Adrenal gland (tissue), 12 donors: ENCODE data around the gene ANKS1B. TPM values are rescaled to one million over a fixed set of nuclear protein-coding genes. Genes with fewer than 3 reads are reported as not detected.

Experiments used
- DNase-seq, 7 donors: peaks; one replicate each; pipeline ENCODE4 v3.0.0-alpha.2; 2019 to 2020
- H3K27ac ChIP-seq, 5 donors: fragments of 200-600 bp; sonication (generic) in 4 of 5; 1 replicate in 3 of 5; 2 replicates in 2 of 5; pipeline versions ENCODE4 v1.5.1 to v1.8.0; 2016 to 2020; ENCODE audit warnings: mild to moderate bottlenecking in 1 of 5
- H3K27me3 ChIP-seq: fragments of 200-600 bp; 2 replicates; pipeline ENCODE4 v1.8.0; 2021
- H3K36me3 ChIP-seq, 2 donors: fragments of 200-600 bp; replicated peaks in 1 of 2; 1 replicate in 1 of 2; 2 replicates in 1 of 2; pipeline versions ENCODE4 v1.5.1 to v1.8.0; 2018 to 2022
- H3K4me1 ChIP-seq, 2 donors: fragments of 200-600 bp; replicated peaks in 1 of 2; 1 replicate in 1 of 2; 2 replicates in 1 of 2; pipeline versions ENCODE4 v1.5.1 to v1.8.0; 2018 to 2021
- H3K4me3 ChIP-seq, 4 donors: fragments of 200-600 bp; sonication (generic) in 3 of 4; one replicate each; pipeline ENCODE4 v1.5.1; 2016 to 2018
- H3K9me3 ChIP-seq, 3 donors: fragments of 200-600 bp; sonication (generic) in 1 of 3; replicated peaks in 1 of 3; 1 replicate in 2 of 3; 2 replicates in 1 of 3; pipeline versions ENCODE4 v1.5.1 to v1.8.0; 2016 to 2021
- CTCF ChIP-seq, 6 experiments: fragments of 450-650 bp in 4 of 6; fragments of 200-600 bp in 2 of 6; sonication (generic) in 1 of 6; IDR thresholded peaks; 1 replicate in 5 of 6; 2 replicates in 1 of 6; pipeline versions ENCODE4 v1.5.1 to v1.8.0; 2016 to 2021; ENCODE audit warnings: antibody characterized with exemption in 6 of 6, mild to moderate bottlenecking in 2 of 6, moderate library complexity in 1 of 6
- POLR2A ChIP-seq, 2 donors: fragments of 450-650 bp; IDR thresholded peaks; one replicate each; pipeline ENCODE4 v1.6.1; 2017; ENCODE audit warnings: antibody characterized with exemption in 2 of 2, mild to moderate bottlenecking in 2 of 2, moderate library complexity in 1 of 2
- WGBS, 4 donors: extraction: QIAGEN DNeasy Blood & Tissue Kit in 2 of 4; methylation state at CpG; one replicate each; pipeline versions ENCODE4 v1.1.5 to v1.1.7; 2013 to 2017; 5-methylcytosine and 5-hydroxymethylcytosine counted together
- intact Hi-C, 2 donors: fragments of 100-400 bp; cut with DNase I; formaldehyde crosslinking; loops; one replicate each; pipeline versions ENCODE4 v1.14.1 to v1.15.0; 2022 to 2023
- polyA plus RNA-seq, 3 donors: library from polyadenylated mRNA; stranded (reverse); fragments of 200-250 nt in 2 of 3; fragments of 350-450 nt in 1 of 3; fragmentation: Illumina TruSeq in 1 of 3; extraction: RNeasy Lipid Tissue Mini Kit (QIAGEN cat#74804) in 1 of 3; gene quantifications; one replicate each; pipeline ENCODE4 v1.2.3, GENCODE V29; 2013 to 2014
- total RNA-seq, 9 donors: library from RNA; depleted of rRNA in 4 of 9; stranded (reverse); fragments of >200 nt in 4 of 9; fragments of 120-200 nt in 1 of 9; fragmentation: NEBNext Ultra II Directional in 1 of 9; extraction: Animal tissue kit (Norgen Biotek cat#: 25700) in 1 of 9; gene quantifications; one replicate each; pipeline versions ENCODE4 v1.1.0 to v1.2.4, GENCODE V29; 2013 to 2023
- donor health status: healthy with polysubstance abuse.
- donor health status: Bipolar disorder and iron deficiency.
- donor health status: DM: yes; HTN: yes; CAD: no.
- donor health status: DM: no; HTN: no; CAD: no.
- donor health status: DM: no; HTN: no; CAD: no.
- donor health status: DM: yes; HTN: yes; CAD: no.

Gene ANKS1B
- total and polyA plus RNA-seq, 12 donors = 1.3 to 28.1 (median 8.0) TPM

- no peak overlapping the region for H3K4me3 ChIP-seq
- H3K9me3 ChIP-seq = no peaks in the 10 kb centered on the region
- H3K27me3 ChIP-seq = no peaks in the 10 kb centered on the region
- intact Hi-C loops = no loop called here
- H3K36me3 ChIP-seq = no peaks in the 10 kb centered on the region
- no peaks in the 10 kb centered on the region for H3K4me1 ChIP-seq
- no peak overlapping the region for H3K27ac ChIP-seq
- 44 to 55% (median 51%) methylated on average over 1 of the region's 1 CpG for WGBS, 4 donors
- no peak for TF ChIP-seq POLR2A (IDR thresholded peaks at IDR 0.05)
- DNase-seq = no peak
These were observed 488.9 kb downstream of the ANKS1B start for GRCh38 chr12:99495799-99496198.

GRCh38 chr12:99493197-99493596 lies 491.5 kb downstream of the ANKS1B start:
- DNase-seq = no peak
- H3K9me3 ChIP-seq = no peaks in the 10 kb centered on the region
- 82 to 93% (median 89%) methylated on average over 1 of the region's 1 CpG for WGBS, 4 donors
- no peaks in the 10 kb centered on the region for H3K4me1 ChIP-seq
- TF ChIP-seq POLR2A (IDR thresholded peaks at IDR 0.05) (no peak), CTCF (IDR thresholded peaks at IDR 0.05) (no peak)
- H3K36me3 ChIP-seq = no peaks in the 10 kb centered on the region
- intact Hi-C loops = no loop called here
- H3K27ac ChIP-seq = no peak overlapping the region
- no peaks in the 10 kb centered on the region for H3K27me3 ChIP-seq
- no peak overlapping the region for H3K4me3 ChIP-seq

- TF ChIP-seq CTCF (IDR thresholded peaks at IDR 0.05) (no peak), POLR2A (IDR thresholded peaks at IDR 0.05) (no peak)
- no peak for DNase-seq
- no peaks in the 10 kb centered on the region for H3K36me3 ChIP-seq
- intact Hi-C loops = no loop called here
- H3K9me3 ChIP-seq = no peaks in the 10 kb centered on the region
- no peak overlapping the region for H3K27ac ChIP-seq
- no peaks in the 10 kb centered on the region for H3K4me1 ChIP-seq
- WGBS, 4 donors = 46 to 96% (median 77%) methylated on average over 1 of the region's 1 CpG
- H3K4me3 ChIP-seq = no peak overlapping the region
- H3K27me3 ChIP-seq = no peaks in the 10 kb centered on the region
These were observed 498.5 kb downstream of the ANKS1B start for GRCh38 chr12:99486277-99486676.

- H3K36me3 ChIP-seq = no peaks in the 10 kb centered on the region
- H3K4me1 ChIP-seq = no peaks in the 10 kb centered on the region
- intact Hi-C loops = no loop called here
- H3K9me3 ChIP-seq = no peaks in the 10 kb centered on the region
- no peak for TF ChIP-seq POLR2A (IDR thresholded peaks at IDR 0.05)
- TF ChIP-seq CTCF (IDR thresholded peaks at IDR 0.05) = no peak
- H3K27me3 ChIP-seq = no peaks in the 10 kb centered on the region
- H3K4me3 ChIP-seq = no peak overlapping the region
- no peak overlapping the region for H3K27ac ChIP-seq
- no peak for DNase-seq
These were observed 505.6 kb downstream of the ANKS1B start for GRCh38 chr12:99479149-99479548.

- TF ChIP-seq CTCF (IDR thresholded peaks at IDR 0.05) = no peak
- no peak for TF ChIP-seq POLR2A (IDR thresholded peaks at IDR 0.05)
- no peaks in the 10 kb centered on the region for H3K4me1 ChIP-seq
- no peak overlapping the region for H3K27ac ChIP-seq
- H3K36me3 ChIP-seq = no peaks in the 10 kb centered on the region
- H3K9me3 ChIP-seq = no peaks in the 10 kb centered on the region
- intact Hi-C loops = no loop called here
- no peak for DNase-seq
- 71 to 100% (median 85%) methylated on average over 1 to 2 of the region's 2 CpGs for WGBS, 4 donors
- H3K4me3 ChIP-seq = no peak overlapping the region
- no peaks in the 10 kb centered on the region for H3K27me3 ChIP-seq
These were observed 507.8 kb downstream of the ANKS1B start for GRCh38 chr12:99476956-99477355.
